K562 (cell line): ENCODE measurements around the gene CAPN13.

Source experiments
- MTA2 ChIP-seq: fragments of 450-650 bp; IDR thresholded peaks from 2 replicates; pipeline ENCODE4 v1.6.1; 2016; ENCODE audit warnings: low read depth
- NR2F6 ChIP-seq: fragments of 450-650 bp; formaldehyde crosslinking; IDR thresholded peaks from 2 replicates; pipeline ENCODE4 v1.4.0; 2020; ENCODE audit warnings: mild to moderate bottlenecking
- RFX5 ChIP-seq: IDR thresholded peaks from 2 replicates; pipeline ENCODE4 v1.6.1; 2011; ENCODE audit warnings: low read depth, mild to moderate bottlenecking, improper control_type of control experiment, low read length
- TF ChIP-seq, protein P1 (sequence below): IDR thresholded peaks from 2 replicates; pipeline ENCODE4 v1.6.1; 2014; ENCODE audit warnings: antibody characterized with exemption
- TF ChIP-seq, protein P2 (sequence below): sonication (generic); formaldehyde crosslinking; IDR thresholded peaks from 2 replicates; pipeline ENCODE4 v1.8.1; 2022; ENCODE audit warnings: missing genetic modification reagents

GRCh38 chr2:30713698-30714097 lies 93.5 kb downstream of the CAPN13 start:
- TF ChIP-seq NR2F6 = no peak
- no peak for TF ChIP-seq MTA2
- TF ChIP-seq, protein P1, sequence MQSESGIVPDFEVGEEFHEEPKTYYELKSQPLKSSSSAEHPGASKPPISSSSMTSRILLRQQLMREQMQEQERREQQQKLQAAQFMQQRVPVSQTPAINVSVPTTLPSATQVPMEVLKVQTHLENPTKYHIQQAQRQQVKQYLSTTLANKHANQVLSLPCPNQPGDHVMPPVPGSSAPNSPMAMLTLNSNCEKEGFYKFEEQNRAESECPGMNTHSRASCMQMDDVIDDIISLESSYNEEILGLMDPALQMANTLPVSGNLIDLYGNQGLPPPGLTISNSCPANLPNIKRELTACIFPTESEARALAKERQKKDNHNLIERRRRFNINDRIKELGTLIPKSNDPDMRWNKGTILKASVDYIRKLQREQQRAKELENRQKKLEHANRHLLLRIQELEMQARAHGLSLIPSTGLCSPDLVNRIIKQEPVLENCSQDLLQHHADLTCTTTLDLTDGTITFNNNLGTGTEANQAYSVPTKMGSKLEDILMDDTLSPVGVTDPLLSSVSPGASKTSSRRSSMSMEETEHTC = no peak
- TF ChIP-seq, protein P2, sequence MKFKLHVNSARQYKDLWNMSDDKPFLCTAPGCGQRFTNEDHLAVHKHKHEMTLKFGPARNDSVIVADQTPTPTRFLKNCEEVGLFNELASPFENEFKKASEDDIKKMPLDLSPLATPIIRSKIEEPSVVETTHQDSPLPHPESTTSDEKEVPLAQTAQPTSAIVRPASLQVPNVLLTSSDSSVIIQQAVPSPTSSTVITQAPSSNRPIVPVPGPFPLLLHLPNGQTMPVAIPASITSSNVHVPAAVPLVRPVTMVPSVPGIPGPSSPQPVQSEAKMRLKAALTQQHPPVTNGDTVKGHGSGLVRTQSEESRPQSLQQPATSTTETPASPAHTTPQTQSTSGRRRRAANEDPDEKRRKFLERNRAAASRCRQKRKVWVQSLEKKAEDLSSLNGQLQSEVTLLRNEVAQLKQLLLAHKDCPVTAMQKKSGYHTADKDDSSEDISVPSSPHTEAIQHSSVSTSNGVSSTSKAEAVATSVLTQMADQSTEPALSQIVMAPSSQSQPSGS (CRISPR knock-in tag) = no peak
- TF ChIP-seq RFX5 = no peak
